ENCODE results near the gene MAP3K19.

MAP3K19 gene

DNA sequence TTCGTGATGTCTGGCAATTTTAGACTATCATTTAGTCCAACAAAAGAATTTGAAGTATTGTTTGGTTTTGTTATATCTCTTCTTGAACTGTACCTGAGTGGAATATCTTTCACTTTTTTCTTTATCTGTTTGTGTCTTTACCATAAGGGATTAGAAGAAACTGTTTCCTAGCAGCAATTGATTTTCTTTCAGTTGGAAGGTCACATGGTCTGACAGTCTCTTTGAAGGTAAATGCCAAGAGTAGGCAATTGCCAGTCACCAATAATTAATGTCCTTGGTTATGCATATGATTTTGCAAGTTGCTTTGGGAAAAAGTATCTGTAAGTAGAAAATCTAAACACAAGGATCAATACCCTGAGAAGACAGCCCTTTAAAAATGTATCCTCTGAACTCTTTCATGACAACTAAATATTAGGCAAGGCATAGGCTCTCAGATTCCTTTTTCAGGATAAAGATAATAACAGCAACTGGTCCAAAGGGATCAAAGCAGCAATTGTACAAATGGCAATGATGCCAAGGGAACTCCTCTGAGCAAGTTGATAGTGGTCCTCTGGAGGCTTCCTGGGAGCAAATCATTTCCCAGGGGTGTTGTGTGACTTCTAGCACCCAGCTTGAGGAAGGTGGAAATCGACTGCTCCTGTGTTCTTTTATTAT is 17.6 kb downstream of the MAP3K19 start:
- no peak for TF ChIP-seq POLR2A (IDR thresholded peaks at IDR 0.05; ENCODE audit: low read depth, low read length)
- no peak for FAIRE-seq
- no peak for DNase-seq (ENCODE audit: insufficient read length, low spot score)

DNA sequence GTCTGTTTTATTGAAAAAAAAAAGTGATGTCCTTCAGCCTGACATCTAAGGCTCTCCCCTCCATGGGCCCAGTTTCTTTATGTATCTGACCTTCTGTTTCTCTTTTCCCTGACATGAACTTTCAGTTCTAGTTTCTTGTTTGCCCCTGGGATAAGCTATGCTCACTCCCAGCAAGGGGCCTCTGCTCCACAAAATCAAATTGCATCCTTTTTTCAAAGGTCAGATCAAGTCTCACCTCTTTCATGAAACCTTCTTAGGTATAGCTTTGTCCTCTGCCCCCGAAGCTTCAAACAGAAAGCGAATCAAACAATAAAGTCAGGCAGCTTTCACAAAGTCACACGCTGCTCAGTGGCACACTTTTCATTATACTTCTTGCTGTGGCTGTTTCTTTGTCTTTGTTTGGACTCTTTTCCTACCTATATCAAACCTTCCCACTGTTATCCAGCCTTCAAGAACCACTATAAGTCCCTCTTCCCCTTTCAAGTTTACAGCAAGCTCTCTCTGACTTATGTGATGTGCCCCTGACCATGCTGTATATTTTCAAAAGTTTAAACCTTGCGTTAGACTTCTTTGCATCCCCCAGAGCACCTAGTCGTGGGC is 23.3 kb downstream of the MAP3K19 start:
- TF ChIP-seq POLR2A (IDR thresholded peaks at IDR 0.05; ENCODE audit: low read depth, low read length): no peak
- DNase-seq (ENCODE audit: insufficient read length, low spot score): no peak
- no peak for FAIRE-seq

DNA sequence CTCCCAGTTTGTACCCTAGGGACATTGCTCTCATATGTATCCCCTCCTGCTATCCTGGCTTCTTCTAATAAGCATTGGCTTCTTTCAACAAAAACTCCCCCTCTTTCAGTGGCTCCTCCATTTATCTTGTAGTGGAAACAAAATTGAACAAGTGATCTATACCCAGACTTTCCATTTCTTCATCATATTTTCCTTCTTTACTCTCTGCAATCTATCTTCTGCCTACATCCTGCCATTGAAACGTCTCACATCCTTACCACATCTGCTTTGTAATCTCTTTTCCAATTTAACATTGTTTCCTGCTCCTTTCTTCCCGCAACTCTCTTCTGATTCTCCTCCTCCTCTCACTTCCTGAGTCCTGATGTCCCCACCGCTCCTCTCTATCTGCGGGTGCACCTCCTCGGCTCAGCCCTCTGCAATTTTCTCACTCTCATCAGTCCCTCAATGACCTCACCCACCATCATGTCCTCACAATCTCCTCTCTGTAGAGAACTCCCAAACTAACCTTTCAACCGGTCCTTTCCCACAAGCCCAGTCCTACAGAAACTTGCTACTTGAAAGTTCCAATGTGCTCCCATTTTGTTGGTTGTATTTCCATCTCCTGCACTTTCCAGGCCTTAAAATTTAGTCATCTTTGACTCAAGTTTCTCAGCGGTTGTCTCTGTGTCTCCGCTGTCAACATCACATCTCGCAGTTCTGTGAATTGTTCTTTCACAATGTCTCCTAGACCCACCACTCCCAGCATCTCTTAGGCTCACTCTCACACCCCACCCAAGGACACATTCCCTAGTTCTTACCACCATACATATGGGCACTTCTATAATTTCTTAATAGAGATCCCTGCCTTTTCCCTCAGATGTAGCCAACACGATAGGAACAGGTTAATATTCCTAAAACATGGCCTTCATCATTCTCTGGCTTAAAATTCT is 24.0 kb downstream of the MAP3K19 start:
- FAIRE-seq (no peak), DNase-seq (ENCODE audit: insufficient read length, low spot score) (no peak)
- no peak for TF ChIP-seq POLR2A (IDR thresholded peaks at IDR 0.05; ENCODE audit: low read depth, low read length)

DNA sequence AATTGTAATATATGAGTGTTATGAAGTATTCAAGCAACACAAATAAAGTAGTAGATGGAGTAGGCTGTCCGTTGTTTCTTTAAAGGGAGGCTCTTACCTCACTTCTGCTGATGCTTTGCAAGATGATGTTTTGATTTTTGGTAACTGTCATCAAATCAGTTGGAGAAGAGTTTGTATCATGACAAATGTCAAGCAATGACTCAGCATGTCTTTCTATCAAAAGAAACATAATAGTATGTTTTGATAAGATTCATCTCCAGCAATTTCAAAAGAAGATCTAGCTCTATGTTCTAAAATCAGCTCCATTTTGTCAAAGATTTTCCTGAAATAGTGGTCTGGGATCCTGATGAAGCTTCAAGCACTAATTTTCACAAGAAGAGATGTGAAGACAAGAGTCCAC is 25.6 kb downstream of the MAP3K19 start:
- TF ChIP-seq POLR2A (IDR thresholded peaks at IDR 0.05; ENCODE audit: low read depth, low read length): no peak

DNA sequence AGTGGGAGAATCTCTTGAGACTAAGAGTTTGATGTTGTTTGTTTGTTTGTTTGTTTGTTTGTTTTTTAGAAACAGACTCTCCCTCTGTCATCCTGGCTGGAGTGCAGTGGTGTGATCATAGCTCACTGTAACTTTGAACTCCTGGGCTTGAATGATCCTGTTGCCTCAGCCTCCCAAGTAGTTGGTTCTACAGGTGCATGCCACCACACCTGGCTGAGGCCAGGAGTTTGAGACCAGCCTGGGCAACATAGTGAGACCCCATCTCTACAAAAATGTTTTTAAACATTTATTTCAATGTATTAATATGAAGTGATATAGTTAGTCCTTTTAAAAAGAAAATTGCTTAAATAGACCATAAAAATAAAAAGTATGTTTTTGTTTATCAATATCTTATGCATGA is 35.6 kb downstream of the MAP3K19 start:
- FAIRE-seq (no peak), DNase-seq (ENCODE audit: insufficient read length, low spot score) (no peak)
- TF ChIP-seq POLR2A (IDR thresholded peaks at IDR 0.05; ENCODE audit: low read depth, low read length): no peak

More for the DNA sequence above, 25.6 kb downstream of the MAP3K19 start:
- FAIRE-seq: no peak
- DNase-seq (ENCODE audit: insufficient read length, low spot score): no peak

DNA sequence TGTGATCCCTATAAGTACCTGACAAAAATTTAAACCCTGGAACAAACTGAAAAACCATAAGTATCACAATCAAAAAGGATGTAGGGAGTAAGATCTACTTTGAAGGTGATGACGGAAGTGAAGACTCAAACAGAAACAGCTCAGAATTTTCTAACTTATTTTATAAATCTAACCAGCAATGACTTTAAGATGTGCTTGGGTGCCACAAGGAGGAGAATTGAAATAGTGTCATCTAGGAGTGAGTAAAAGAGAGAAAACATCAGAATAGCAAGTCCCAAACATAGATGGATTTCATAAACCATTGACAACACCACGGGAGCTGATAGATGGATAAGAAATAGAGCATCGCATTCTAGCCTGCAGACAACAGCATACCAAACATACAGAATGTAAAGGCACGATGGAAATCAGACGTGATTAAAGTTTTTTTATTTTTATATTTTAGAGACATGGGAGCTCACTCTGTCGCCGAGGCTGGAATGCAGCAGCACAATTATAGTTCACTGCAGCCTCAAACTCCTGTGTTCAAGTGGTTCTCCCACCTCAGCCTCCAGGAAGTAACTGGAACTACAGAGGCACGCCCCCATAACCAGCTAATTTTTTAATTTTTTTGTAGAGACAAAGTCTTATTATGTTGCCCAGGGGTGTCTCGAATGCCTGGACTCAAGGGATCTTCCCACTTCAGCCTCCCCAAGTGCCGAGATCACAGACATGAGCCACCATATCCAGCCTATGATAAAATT is 36.9 kb downstream of the MAP3K19 start:
- no peak for DNase-seq (ENCODE audit: insufficient read length, low spot score)
- no peak for TF ChIP-seq POLR2A (IDR thresholded peaks at IDR 0.05; ENCODE audit: low read depth, low read length)
- FAIRE-seq: no peak

DNA sequence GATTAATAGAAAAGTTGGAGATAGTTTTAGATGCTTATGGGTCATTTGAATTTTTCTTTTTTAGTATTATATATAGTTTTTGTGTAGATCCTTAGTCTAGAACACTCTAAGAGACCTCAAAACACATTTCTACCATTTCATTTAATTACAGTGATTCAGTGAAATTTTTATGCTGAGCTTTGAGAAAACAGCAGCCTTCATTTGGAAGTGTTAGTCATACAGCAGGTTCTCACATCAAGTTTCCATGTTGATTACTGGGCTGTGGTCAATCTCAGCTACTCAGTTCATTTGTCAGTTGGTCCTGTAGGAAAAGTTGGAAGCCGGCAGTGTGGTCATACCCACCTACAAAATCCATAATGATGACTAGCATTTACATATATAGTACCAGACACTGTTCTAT is 37.9 kb downstream of the MAP3K19 start:
- TF ChIP-seq POLR2A (IDR thresholded peaks at IDR 0.05; ENCODE audit: low read depth, low read length): no peak
- no peak for DNase-seq (ENCODE audit: insufficient read length, low spot score)
- FAIRE-seq: no peak

DNA sequence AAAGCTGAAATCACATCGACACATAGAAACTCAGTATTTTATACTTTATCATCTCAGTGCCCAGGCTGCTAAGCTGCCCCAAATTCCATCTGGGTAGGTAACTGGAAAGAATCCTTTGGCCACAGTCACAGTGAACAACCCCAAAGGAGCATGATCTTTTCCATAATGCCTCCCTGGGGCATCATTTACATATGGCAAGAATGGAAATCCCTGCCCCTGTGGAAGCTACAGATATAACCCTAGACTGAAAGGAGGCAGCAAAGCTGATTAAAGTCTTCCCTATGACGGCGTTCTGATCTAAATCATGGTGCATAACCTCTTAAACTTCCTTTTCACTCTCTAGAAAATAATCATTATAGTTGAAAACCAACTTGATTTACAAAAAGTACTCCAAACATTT is 41.5 kb downstream of the MAP3K19 start:
- FAIRE-seq: no peak
- DNase-seq (ENCODE audit: insufficient read length, low spot score): no peak
- TF ChIP-seq POLR2A (IDR thresholded peaks at IDR 0.05; ENCODE audit: low read depth, low read length): no peak

DNA sequence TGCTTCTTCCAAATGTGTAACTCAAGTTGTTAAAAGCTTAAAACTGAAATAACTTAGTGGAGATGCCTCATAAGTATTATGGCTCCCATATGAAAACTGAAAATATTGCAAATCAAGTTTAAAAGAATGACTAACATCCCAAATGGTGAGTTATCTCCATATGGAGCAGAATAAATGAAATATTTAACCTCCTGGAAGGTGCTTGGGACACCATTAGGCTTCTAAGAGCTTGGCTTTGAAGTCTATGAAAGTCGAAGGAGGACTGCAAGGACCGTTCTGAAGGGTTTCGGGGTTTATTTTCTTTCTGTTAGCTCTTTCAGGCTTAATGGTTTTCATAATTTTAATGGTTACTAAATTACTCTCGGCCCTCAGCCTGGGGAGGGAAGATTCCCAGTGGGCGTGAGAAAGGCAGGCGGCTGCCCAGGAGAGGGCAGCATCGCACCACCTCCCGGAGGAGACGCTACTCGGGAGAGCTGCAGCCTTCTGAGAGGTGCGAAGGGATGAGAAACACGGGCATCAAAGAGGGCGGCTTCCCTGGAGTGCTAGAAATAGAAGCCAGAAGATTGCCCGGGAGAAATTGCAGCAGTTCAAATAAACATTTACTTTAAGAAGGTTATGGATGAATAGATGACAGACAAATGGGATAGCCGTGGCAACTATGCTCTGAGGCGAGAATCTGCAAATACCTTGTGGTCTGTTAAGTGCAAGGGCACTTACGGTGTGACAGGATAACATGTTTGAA is 43.1 kb downstream of the MAP3K19 start:
- FAIRE-seq (peak; percentile 95), DNase-seq (ENCODE audit: insufficient read length, low spot score) (peak; percentile 78)
- no peak for TF ChIP-seq POLR2A (IDR thresholded peaks at IDR 0.05; ENCODE audit: low read depth, low read length)

DNA sequence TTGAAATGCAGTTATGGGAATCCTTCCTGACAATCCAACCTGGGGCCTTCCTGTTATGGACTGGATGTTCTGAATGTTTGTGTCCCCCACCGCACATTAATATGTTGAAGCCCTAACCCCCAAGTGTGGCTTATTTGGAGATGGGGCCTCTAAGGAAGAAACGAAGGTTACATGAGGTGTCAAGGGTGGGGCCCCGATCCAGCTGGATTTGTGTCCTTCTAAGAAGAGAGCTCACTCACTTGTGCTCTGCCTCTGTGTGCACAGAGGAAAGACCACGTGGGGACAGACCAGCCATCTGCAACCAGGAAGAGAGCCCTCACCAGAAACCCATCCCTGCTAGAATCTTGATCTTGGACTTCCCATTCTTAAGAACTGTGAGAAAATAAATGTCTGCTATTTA is 44.4 kb downstream of the MAP3K19 start:
- FAIRE-seq: no peak

DNA sequence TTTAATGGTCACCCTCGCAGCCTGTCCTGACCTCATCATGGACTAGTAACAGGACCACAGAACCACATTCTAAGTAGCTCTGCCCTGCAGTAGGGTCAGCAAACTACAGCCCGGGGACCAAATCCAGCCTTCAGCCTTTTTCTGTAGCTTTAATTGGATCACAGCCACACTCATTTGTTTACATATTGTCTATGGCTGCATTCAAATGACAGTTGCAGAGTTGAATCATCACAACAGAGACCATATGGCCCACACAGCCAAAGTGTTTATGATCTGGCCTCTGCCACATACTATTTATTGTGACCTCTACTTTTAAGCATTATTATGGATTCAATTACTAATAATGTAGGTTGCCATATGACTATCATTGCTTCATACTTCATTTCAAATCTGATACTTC is 47.7 kb downstream of the MAP3K19 start:
- DNase-seq (ENCODE audit: insufficient read length, low spot score) (no peak), FAIRE-seq (no peak)

More for the DNA sequence above, 44.4 kb downstream of the MAP3K19 start:
- no peak for DNase-seq (ENCODE audit: insufficient read length, low spot score)
- no peak for TF ChIP-seq POLR2A (IDR thresholded peaks at IDR 0.05; ENCODE audit: low read depth, low read length)

DNA sequence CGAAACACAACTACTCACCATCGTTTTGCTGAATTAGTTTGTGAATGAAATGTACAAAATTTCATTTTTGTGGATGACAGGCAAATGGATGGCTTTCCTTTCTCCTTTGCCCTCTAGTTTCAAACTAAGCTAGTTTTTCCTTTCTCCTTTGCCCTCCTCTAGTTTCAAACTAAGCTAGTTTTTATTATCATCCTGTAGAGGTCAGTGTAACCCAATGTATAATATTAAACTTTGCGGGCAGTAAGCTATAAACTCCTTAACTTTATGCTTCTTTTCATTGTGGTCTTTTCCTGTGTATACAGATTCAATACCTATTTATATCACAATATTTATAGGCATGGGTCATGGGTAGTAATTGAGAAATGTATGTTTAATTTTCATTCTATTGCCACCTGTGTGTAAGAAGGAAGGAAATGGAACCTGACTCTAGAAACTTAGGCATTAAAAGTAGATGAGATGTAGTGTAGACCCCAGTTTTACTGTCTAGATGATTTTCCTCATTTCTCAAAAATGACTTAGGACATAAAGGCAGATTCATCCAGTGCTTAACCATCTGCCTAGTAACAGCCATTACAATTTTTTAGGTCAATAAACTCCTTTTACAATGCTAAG is 58.1 kb downstream of the MAP3K19 start:
- FAIRE-seq: peak; percentile 89
- TF ChIP-seq POLR2A (IDR thresholded peaks at IDR 0.05; ENCODE audit: low read depth, low read length): no peak
- DNase-seq (ENCODE audit: insufficient read length, low spot score): peak; percentile 12

More for the DNA sequence above, 47.7 kb downstream of the MAP3K19 start:
- TF ChIP-seq POLR2A (IDR thresholded peaks at IDR 0.05; ENCODE audit: low read depth, low read length): no peak

DNA sequence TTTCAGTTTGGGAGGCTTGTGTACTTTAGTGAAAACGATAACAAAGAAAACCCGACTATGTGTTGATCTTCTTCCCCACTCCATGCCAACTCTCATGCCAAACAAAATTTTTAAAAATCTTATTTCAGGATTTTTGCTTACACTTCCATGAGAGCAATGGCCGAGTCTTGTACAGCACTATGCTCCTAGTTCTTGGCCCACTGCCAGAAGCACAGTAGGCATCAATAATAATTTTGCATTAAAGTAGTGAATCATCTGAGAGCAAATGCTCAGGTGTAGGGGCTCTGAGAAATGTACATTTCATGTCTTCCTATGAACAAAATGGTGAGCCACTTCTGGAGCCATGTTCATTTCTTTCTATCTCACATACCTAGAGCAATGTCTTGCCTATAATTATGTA is 62.2 kb downstream of the MAP3K19 start:
- no peak for TF ChIP-seq POLR2A (IDR thresholded peaks at IDR 0.05; ENCODE audit: low read depth, low read length)
- DNase-seq (ENCODE audit: insufficient read length, low spot score): no peak

More for the DNA sequence above, 62.2 kb downstream of the MAP3K19 start:
- FAIRE-seq: no peak
